OCI-LY3 (cell line): ENCODE results near the gene DNAJA4.

Source experiments
- H2AFZ ChIP-seq: fragments of 200-600, 300-600 bp; shearing (Covaris generic); 2 replicates; pipeline ENCODE4 v1.6.0; 2014; ENCODE audit warnings: antibody characterized with exemption, low read depth, low read length
- H3K27ac ChIP-seq: fragments of 200-600, 300-600 bp; sonication (generic); 2 replicates; pipeline ENCODE4 v1.5.1; 2014; ENCODE audit warnings: mild to moderate bottlenecking, low read length, moderate library complexity, mixed read lengths
- H3K27me3 ChIP-seq: fragments of 200-600, 300-600 bp; sonication (generic); 2 replicates; pipeline ENCODE4 v1.6.1; 2014; ENCODE audit warnings: low read depth, low read length, mixed read lengths
- H3K36me3 ChIP-seq: fragments of 200-600, 300-600 bp; sonication (generic); replicated peaks from 2 replicates; pipeline ENCODE3; 2014; ENCODE audit warnings: low read depth, low read length, mixed read lengths
- H3K4me1 ChIP-seq: fragments of 300-600, 200-600 bp; sonication (generic); 2 replicates; pipeline ENCODE4 v1.6.1; 2014; ENCODE audit warnings: low read length, mixed read lengths
- H3K4me2 ChIP-seq: fragments of 200-600, 300-600 bp; sonication (generic); 2 replicates; pipeline ENCODE4 v1.6.1; 2014; ENCODE audit warnings: low read length, mixed read lengths
- H3K4me3 ChIP-seq: fragments of 300-600, 200-600 bp; sonication (generic); 2 replicates; pipeline ENCODE4 v1.5.1; 2014; ENCODE audit warnings: antibody characterized with exemption, mild to moderate bottlenecking, low read length, moderate library complexity
- H3K79me2 ChIP-seq: fragments of 300-600, 200-600 bp; shearing (Covaris generic); 2 replicates; pipeline ENCODE4 v1.6.1; 2014; ENCODE audit warnings: mild to moderate bottlenecking, low read length, mixed read lengths
- H3K9ac ChIP-seq: fragments of 300-600, 200-600 bp; shearing (Covaris generic); 2 replicates; pipeline ENCODE4 v1.6.0; 2014; ENCODE audit warnings: mild to moderate bottlenecking, low read length, moderate library complexity
- H3K9me3 ChIP-seq: fragments of 200-600, 300-600 bp; shearing (Covaris generic); 2 replicates; pipeline ENCODE4 v1.6.1; 2014; ENCODE audit warnings: low read length, mixed read lengths; ENCODE audit not compliant: insufficient read depth
- H4K20me1 ChIP-seq: fragments of 200-600, 300-600 bp; sonication (generic); 2 replicates; pipeline ENCODE4 v1.6.1; 2016; ENCODE audit warnings: low read length, mixed read lengths; ENCODE audit not compliant: insufficient read depth
- EZH2phosphoT487 ChIP-seq: fragments of 200-600 bp; shearing (Covaris generic); IDR thresholded peaks from 2 replicates; pipeline ENCODE4 v1.6.1; 2018; ENCODE audit warnings: antibody characterized with exemption, mixed run types, low read depth
- TF ChIP-seq, protein P1 (sequence below): fragments of 200-600, 300-600 bp; sonication (generic); IDR thresholded peaks from 2 replicates; pipeline ENCODE4 v1.5.1; 2014; ENCODE audit warnings: antibody characterized with exemption, low read length, low read depth

The DNAJA4 gene

DNA sequence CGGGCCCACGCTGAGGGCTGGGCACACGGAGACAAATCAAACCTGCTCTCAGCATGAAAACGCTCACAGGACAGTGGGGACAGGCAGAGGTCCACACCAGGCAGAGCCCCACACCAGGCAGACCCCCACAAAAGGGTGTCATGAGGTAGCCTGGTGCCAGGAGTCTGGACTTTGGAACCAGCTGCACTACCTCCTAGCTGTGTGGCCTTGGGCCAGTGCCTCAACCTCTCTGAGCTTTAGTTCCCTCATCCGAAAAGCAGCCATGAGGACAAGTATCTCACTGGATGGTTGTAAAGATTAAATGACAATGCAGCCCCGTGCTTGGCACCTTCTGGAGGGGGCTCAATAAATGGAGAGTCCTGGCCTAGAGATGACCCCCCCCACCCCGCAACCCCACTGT, 59.3 kb downstream of the DNAJA4 start:
- H2AFZ ChIP-seq: no peak overlapping the region
- H3K4me3 ChIP-seq: no peak overlapping the region
- peaks cover 4% of the 10 kb centered on the region; the same call in 1 of the 2 replicates for H3K4me1 ChIP-seq
- TF ChIP-seq, protein P1, sequence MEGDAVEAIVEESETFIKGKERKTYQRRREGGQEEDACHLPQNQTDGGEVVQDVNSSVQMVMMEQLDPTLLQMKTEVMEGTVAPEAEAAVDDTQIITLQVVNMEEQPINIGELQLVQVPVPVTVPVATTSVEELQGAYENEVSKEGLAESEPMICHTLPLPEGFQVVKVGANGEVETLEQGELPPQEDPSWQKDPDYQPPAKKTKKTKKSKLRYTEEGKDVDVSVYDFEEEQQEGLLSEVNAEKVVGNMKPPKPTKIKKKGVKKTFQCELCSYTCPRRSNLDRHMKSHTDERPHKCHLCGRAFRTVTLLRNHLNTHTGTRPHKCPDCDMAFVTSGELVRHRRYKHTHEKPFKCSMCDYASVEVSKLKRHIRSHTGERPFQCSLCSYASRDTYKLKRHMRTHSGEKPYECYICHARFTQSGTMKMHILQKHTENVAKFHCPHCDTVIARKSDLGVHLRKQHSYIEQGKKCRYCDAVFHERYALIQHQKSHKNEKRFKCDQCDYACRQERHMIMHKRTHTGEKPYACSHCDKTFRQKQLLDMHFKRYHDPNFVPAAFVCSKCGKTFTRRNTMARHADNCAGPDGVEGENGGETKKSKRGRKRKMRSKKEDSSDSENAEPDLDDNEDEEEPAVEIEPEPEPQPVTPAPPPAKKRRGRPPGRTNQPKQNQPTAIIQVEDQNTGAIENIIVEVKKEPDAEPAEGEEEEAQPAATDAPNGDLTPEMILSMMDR: no peak
- no peak for TF ChIP-seq EZH2phosphoT487
- no peaks in the 10 kb centered on the region for H3K36me3 ChIP-seq
- no peaks in the 10 kb centered on the region for H3K79me2 ChIP-seq
- H3K4me2 ChIP-seq: no peak overlapping the region
- H4K20me1 ChIP-seq: no peaks in the 10 kb centered on the region
- H3K9ac ChIP-seq: no peak overlapping the region
- no peak overlapping the region for H3K27ac ChIP-seq
- H3K27me3 ChIP-seq: no peaks in the 10 kb centered on the region
- H3K9me3 ChIP-seq: no peaks in the 10 kb centered on the region

DNA sequence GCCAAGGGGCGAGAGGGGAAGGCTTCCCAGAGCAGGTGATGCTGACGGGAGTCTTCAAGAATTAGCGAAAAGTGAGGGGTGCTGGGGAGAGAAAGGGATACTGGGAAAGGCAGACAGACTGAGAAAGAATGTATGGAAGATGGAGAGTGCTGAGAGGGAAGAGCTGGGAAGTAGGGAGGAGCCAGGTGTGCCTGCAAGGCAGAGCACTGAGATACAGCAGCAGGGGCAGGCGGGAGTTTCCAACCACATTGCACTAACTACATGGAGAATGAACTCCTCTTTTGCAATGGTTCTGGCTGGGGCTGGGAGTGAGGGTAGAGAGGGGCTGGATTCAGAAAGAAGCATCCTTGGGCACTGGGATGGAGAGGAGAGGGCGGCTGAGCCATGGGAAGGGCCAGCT, 59.8 kb downstream of the DNAJA4 start:
- H3K4me1 ChIP-seq: peaks cover 4% of the 10 kb centered on the region; the same call in 1 of the 2 replicates
- no peak overlapping the region for H3K9ac ChIP-seq
- H3K27me3 ChIP-seq: no peaks in the 10 kb centered on the region
- H3K36me3 ChIP-seq: no peaks in the 10 kb centered on the region
- no peak overlapping the region for H3K27ac ChIP-seq
- no peaks in the 10 kb centered on the region for H4K20me1 ChIP-seq
- H3K79me2 ChIP-seq: no peaks in the 10 kb centered on the region
- no peak overlapping the region for H3K4me3 ChIP-seq
- H2AFZ ChIP-seq: no peak overlapping the region
- TF ChIP-seq EZH2phosphoT487: no peak
- TF ChIP-seq, protein P1: no peak
- H3K9me3 ChIP-seq: no peaks in the 10 kb centered on the region
- no peak overlapping the region for H3K4me2 ChIP-seq

DNA sequence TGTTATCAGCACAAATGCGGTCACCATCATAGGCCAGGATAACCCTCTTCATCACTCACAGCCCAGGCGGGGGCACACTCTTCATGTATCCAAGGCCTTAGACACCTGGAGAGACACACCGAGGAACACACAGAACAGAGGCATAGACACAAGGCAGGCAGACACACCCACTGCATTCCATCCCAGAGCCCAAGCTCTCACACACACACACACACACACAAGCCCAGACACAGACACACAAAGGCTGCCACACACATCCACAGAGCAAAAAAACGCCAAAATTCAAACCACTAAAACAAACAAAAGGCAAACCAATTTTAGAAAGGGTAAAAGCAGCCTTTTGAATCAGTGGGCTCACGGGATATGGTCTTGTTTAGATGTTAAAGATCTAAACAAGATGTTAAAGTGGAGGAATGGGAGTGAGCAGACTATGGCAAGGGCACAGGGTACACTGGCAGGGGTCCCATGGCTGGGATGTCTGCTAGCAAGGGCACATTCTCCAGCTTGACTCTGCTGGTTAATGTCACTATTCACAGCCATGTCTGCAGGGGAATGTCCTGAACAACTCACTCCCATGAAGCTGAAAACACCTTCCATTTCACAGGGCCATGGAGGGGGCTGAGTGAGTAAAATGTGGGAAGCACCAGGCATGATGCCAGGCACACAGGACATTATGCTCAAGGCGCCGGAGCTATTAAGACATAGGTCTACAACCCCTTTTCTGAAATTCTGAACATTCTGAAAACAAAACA, 60.9 kb downstream of the DNAJA4 start:
- Histone ChIP-seq H3K36me3 (no peaks in the 10 kb centered on the region), H3K4me2 (no peak overlapping the region), H3K79me2 (no peaks in the 10 kb centered on the region), H2AFZ (no peak overlapping the region), H3K27ac (no peak overlapping the region), H4K20me1 (no peaks in the 10 kb centered on the region), H3K4me3 (no peak overlapping the region), H3K27me3 (no peaks in the 10 kb centered on the region), H3K4me1 (peaks cover 10% of the 10 kb centered on the region; the same call in 1 of the 2 replicates), H3K9me3 (no peaks in the 10 kb centered on the region), H3K9ac (no peak overlapping the region)
- no peak for TF ChIP-seq EZH2phosphoT487
- TF ChIP-seq, protein P1: no peak

DNA sequence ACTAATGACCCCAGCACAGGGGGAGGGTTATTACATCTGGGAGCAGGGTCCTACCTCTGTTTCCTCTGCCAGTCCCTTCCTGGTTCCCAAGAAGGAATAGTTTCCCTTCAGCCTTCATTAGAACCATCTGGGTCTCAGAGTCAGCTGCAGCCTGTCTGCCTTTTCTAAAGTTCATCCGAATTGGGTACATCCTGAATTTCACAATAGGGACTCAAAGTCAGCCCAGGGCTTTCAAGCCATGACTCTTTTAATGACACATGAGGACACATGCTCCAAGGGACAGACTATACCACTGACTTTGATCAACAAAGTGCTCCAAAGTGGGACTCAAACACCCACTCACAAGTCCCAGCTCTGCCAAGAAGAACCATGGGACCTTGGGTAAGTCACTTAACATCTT, 63.1 kb downstream of the DNAJA4 start:
- no peak overlapping the region for H3K27ac ChIP-seq
- TF ChIP-seq, protein P1: no peak
- TF ChIP-seq EZH2phosphoT487: no peak
- H3K9me3 ChIP-seq: no peaks in the 10 kb centered on the region
- peaks cover 11% of the 10 kb centered on the region; the same call in 1 of the 2 replicates for H3K4me1 ChIP-seq
- H3K9ac ChIP-seq: no peak overlapping the region
- no peaks in the 10 kb centered on the region for H3K36me3 ChIP-seq
- no peak overlapping the region for H3K4me3 ChIP-seq
- H3K79me2 ChIP-seq: no peaks in the 10 kb centered on the region
- H3K27me3 ChIP-seq: no peaks in the 10 kb centered on the region
- no peaks in the 10 kb centered on the region for H4K20me1 ChIP-seq
- H2AFZ ChIP-seq: no peak overlapping the region
- no peak overlapping the region for H3K4me2 ChIP-seq
